Pancreas (tissue), 10 donors: ENCODE results near the gene RAPGEF4. TPM values are rescaled to one million over a fixed set of nuclear protein-coding genes. Genes with fewer than 3 reads are reported as not detected.

Experiments used
- ATAC-seq, 4 donors: fragments of 200-7000 bp; cut with Tn5 transposase; one replicate each; pipeline versions ENCODE4 v1.8.0 to v1.9.1; 2020; ENCODE audit warnings: mild to moderate bottlenecking in 4 of 4, moderate library complexity in 4 of 4
- DNase-seq, 6 donors: peaks; one replicate each; pipeline ENCODE4 v3.0.0-alpha.2; 2020
- FAIRE-seq: peaks from 2 replicates; lab custom pipeline; 2012; peaks lifted over from hg19 to GRCh38; lab: Jason Lieb, UNC
- H3K27ac ChIP-seq, 4 donors: fragments of 200-600 bp; sonication (generic); 1 replicate in 3 of 4; 2 replicates in 1 of 4; pipeline versions ENCODE4 v1.5.0 to v1.8.0; 2020
- H3K27me3 ChIP-seq, 4 donors: fragments of 200-600 bp; one replicate each; pipeline ENCODE4 v1.8.0; 2021
- H3K36me3 ChIP-seq, 3 donors: fragments of 200-600 bp; sonication (generic) in 1 of 3; one replicate each; pipeline versions ENCODE4 v1.5.0 to v1.8.0; 2020 to 2021
- H3K4me1 ChIP-seq, 3 donors: fragments of 200-600 bp; one replicate each; pipeline ENCODE4 v1.8.0; 2021
- H3K4me3 ChIP-seq, 4 donors: fragments of 200-600 bp; sonication (generic) in 2 of 4; one replicate each; pipeline versions ENCODE4 v1.5.0 to v1.8.0; 2020 to 2021
- H3K9me3 ChIP-seq, 4 donors: fragments of 200-600 bp; one replicate each; pipeline ENCODE4 v1.8.0; 2021
- WGBS, 2 donors: extraction: QIAGEN DNeasy Blood & Tissue Kit; methylation state at CpG; one replicate each; pipeline ENCODE4 v1.1.7; 2013; 5-methylcytosine and 5-hydroxymethylcytosine counted together
- intact Hi-C, 3 donors: fragments of 100-400 bp; cut with DNase I; formaldehyde crosslinking; loops; one replicate each; pipeline versions ENCODE4 v1.11.1 to v1.14.2; 2022
- polyA plus RNA-seq, 2 donors: library from polyadenylated mRNA; stranded (reverse); fragments of 200-250 nt; gene quantifications; one replicate each; pipeline ENCODE4 v1.2.3, GENCODE V29; 2013
- total RNA-seq, 6 donors: library from RNA; stranded (reverse); fragmentation: NEBNext Ultra II Directional in 4 of 6; extraction: Animal tissue kit (Norgen Biotek cat#: 25700) in 4 of 6; gene quantifications; one replicate each; pipeline versions ENCODE4 v1.2.1 to v1.2.4, GENCODE V29; 2021 to 2023
- TF ChIP-seq, protein P1 (sequence below), 4 donors: fragments of 200-600 bp; sonication (generic) in 3 of 4; IDR thresholded peaks; one replicate each; pipeline versions ENCODE4 v1.5.0 to v1.8.0; 2021; ENCODE audit warnings: antibody characterized with exemption in 4 of 4
- donor health status: healthy with polysubstance abuse.
- donor health status: DM: no; HTN: no; CAD: no; lungs with moderate emphysema.
- donor health status: DM: no; HTN: no; CAD: no.
- donor health status: control.
- donor health status: control.
- donor health status: Bipolar disorder and iron deficiency.
- donor health status: DM: yes; HTN: yes; CAD: no.
- donor health status: DM: no; HTN: no; CAD: no.
- donor health status: DM: no; HTN: no; CAD: no.
- donor health status: DM: yes; HTN: yes; CAD: no.

Gene RAPGEF4
- total and polyA plus RNA-seq, 8 donors = 2.1 to 9.0 (median 5.1) TPM

DNA sequence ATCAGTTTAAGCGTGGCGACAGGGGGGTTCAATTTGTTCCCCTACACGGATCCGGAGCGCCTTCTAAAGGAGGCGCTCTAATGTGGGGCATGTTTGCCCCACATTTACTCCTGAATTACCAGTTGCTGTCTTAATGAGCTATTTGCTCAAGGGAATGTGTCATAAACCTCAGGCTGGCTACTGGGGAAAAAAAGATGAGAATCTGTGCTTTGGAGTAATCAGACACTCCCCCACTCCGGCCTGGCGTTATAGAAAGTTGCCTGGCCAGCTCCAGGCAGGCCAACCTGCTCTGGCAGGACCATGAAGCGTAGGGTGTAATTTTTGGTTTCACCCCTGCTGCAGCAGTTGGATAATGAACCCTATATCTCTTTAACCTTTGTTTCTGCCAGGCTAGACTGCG is 309.0 kb downstream of the RAPGEF4 start:
- Histone ChIP-seq H3K36me3 (no peaks in the 10 kb centered on the region), H3K27me3 (no peaks in the 10 kb centered on the region), H3K27ac (no peak overlapping the region), H3K9me3 (no peaks in the 10 kb centered on the region), H3K4me3 (no peak overlapping the region), H3K4me1 (peaks cover 5 to 23% (median 9%) of the 10 kb centered on the region in 3 donors)
- TF ChIP-seq, protein P1, sequence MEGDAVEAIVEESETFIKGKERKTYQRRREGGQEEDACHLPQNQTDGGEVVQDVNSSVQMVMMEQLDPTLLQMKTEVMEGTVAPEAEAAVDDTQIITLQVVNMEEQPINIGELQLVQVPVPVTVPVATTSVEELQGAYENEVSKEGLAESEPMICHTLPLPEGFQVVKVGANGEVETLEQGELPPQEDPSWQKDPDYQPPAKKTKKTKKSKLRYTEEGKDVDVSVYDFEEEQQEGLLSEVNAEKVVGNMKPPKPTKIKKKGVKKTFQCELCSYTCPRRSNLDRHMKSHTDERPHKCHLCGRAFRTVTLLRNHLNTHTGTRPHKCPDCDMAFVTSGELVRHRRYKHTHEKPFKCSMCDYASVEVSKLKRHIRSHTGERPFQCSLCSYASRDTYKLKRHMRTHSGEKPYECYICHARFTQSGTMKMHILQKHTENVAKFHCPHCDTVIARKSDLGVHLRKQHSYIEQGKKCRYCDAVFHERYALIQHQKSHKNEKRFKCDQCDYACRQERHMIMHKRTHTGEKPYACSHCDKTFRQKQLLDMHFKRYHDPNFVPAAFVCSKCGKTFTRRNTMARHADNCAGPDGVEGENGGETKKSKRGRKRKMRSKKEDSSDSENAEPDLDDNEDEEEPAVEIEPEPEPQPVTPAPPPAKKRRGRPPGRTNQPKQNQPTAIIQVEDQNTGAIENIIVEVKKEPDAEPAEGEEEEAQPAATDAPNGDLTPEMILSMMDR (IDR thresholded peaks at IDR 0.05) = no peak
- ATAC-seq (no peak), DNase-seq (no peak), FAIRE-seq (no peak)
- intact Hi-C loops = no loop called here
- WGBS, 2 donors = 91 to 93% methylated on average over 10 of the region's 10 CpGs

- Histone ChIP-seq H3K9me3 (no peaks in the 10 kb centered on the region), H3K27me3 (no peaks in the 10 kb centered on the region), H3K36me3 (no peaks in the 10 kb centered on the region), H3K27ac (no peak overlapping the region), H3K4me3 (no peak overlapping the region), H3K4me1 (peaks cover 5 to 26% (median 10%) of the 10 kb centered on the region in 3 donors)
- FAIRE-seq (no peak), DNase-seq (no peak), ATAC-seq (no peak)
- TF ChIP-seq, protein P1 (IDR thresholded peaks at IDR 0.05) = no peak
- intact Hi-C loops = no loop called here
- 93 to 97% methylated on average over 2 of the region's 2 CpGs for WGBS, 2 donors
These were observed 309.5 kb downstream of the RAPGEF4 start for GRCh38 chr2:173045181-173045580.

GRCh38 chr2:173048522-173048896 is 312.9 kb downstream of the RAPGEF4 start:
- Histone ChIP-seq H3K36me3 (no peaks in the 10 kb centered on the region), H3K27me3 (no peaks in the 10 kb centered on the region), H3K27ac (peak overlapping the region in 3 of 4 donors; percentile 37 to 73 (median 71)), H3K9me3 (no peaks in the 10 kb centered on the region), H3K4me1 (peaks cover 8 to 26% (median 10%) of the 10 kb centered on the region in 3 donors), H3K4me3 (no peak overlapping the region)
- ATAC-seq (peak; percentile 18 to 33 (median 20)), DNase-seq (no peak), FAIRE-seq (no peak)
- TF ChIP-seq, protein P1 (IDR thresholded peaks at IDR 0.05) = no peak
- intact Hi-C loops = no loop called here
- WGBS, 2 donors = 93 to 95% methylated on average over 3 of the region's 3 CpGs

GRCh38 chr2:173048897-173049661 is 313.4 kb downstream of the RAPGEF4 start:
- Histone ChIP-seq H3K4me1 (peaks cover 8 to 26% (median 10%) of the 10 kb centered on the region in 3 donors), H3K4me3 (no peak overlapping the region), H3K9me3 (no peaks in the 10 kb centered on the region), H3K27me3 (no peaks in the 10 kb centered on the region), H3K36me3 (no peaks in the 10 kb centered on the region), H3K27ac (peak overlapping the region in 3 of 4 donors; percentile 37 to 73 (median 71))
- TF ChIP-seq, protein P1 (IDR thresholded peaks at IDR 0.05) = no peak
- FAIRE-seq (peak; percentile 93), DNase-seq (peak in 4 of 6 donors; percentile 40 to 81 (median 57)), ATAC-seq (peak; percentile 87 to 94 (median 92))
- WGBS, 2 donors = 26 to 30% methylated on average over 4 of the region's 4 CpGs
- intact Hi-C loops = no loop called here

DNA sequence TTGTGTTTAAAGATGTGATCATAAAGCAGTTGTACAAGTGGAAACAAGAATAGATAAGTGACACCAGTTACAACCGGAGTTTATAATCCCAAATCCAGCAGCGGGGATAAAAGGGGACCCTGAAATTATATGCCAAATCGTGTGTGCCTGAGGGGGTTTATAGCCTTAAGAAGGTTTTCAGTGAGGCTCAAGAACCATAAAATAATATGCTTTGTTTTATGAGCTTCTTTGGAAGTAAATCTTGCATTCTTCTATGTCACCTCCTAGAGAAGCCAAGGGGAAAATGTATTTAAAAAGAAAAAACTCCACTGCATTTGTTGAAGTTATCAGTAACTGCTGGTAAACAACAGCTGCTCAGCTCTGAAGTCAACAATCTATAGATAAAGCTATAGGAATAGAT is 314.2 kb downstream of the RAPGEF4 start:
- no peaks in the 10 kb centered on the region for H3K36me3 ChIP-seq
- intact Hi-C loops = no loop called here
- TF ChIP-seq, protein P1 (IDR thresholded peaks at IDR 0.05) = no peak
- peaks cover 8 to 26% (median 10%) of the 10 kb centered on the region in 3 donors for H3K4me1 ChIP-seq
- H3K27me3 ChIP-seq = no peaks in the 10 kb centered on the region
- WGBS, 2 donors = 90 to 94% methylated on average over 3 of the region's 3 CpGs
- FAIRE-seq (no peak), ATAC-seq (no peak), DNase-seq (no peak)
- peak overlapping the region in 2 of 4 donors; percentile 71 to 73 for H3K27ac ChIP-seq
- H3K4me3 ChIP-seq = no peak overlapping the region
- no peaks in the 10 kb centered on the region for H3K9me3 ChIP-seq
